CD4-positive, alpha-beta memory T cell (primary cell): ENCODE results near the gene MAPK8IP1. TPM values are rescaled to one million over a fixed set of nuclear protein-coding genes. Genes with fewer than 3 reads are reported as not detected.

ENCODE experiments used
- CTCF ChIA-PET: fragments of 350-600 bp; sonication (Branson Sonifier 250); formaldehyde crosslinking; loops from one replicate; lab custom pipeline; 2021; ENCODE audit warnings: inconsistent platforms; ENCODE audit not compliant: partially characterized antibody; lab: Charles Lee
- POLR2A ChIA-PET: fragments of 350-600 bp; sonication (Branson Sonifier 250); formaldehyde crosslinking; loops from one replicate; lab custom pipeline; 2021; ENCODE audit not compliant: partially characterized antibody; lab: Charles Lee
- DNase-seq, 5 donors: peaks; one replicate each; pipeline versions ENCODE4 v3.0.0 to v3.0.0-alpha.2; 2020 to 2022; ENCODE audit warnings: mixed read lengths in 1 of 5
- H3K27ac ChIP-seq: one replicate; pipeline ENCODE4 v1.7.0; 2013; ENCODE audit warnings: low read depth, low read length
- H3K27me3 ChIP-seq: 2 replicates; pipeline ENCODE4 v1.7.0; 2013; ENCODE audit warnings: mild to moderate bottlenecking, low read length, moderate library complexity; ENCODE audit not compliant: insufficient read depth
- H3K36me3 ChIP-seq: 2 replicates; pipeline ENCODE4 v1.7.0; 2013; ENCODE audit warnings: mild to moderate bottlenecking, low read length, moderate library complexity; ENCODE audit not compliant: insufficient read depth
- H3K4me1 ChIP-seq: 2 replicates; pipeline ENCODE4 v1.7.0; 2013; ENCODE audit warnings: mild to moderate bottlenecking, low read length, moderate library complexity; ENCODE audit not compliant: insufficient read depth
- H3K4me3 ChIP-seq, 2 donors: one replicate each; pipeline ENCODE4 v1.7.0; 2013; ENCODE audit warnings: low read length in 2 of 2, mild to moderate bottlenecking in 1 of 2
- H3K9me3 ChIP-seq, 2 donors: one replicate each; pipeline ENCODE4 v1.7.0; 2013; ENCODE audit warnings: low read length in 2 of 2, control low read depth in 1 of 2; ENCODE audit not compliant: control insufficient read depth in 1 of 2
- H3K27ac Mint-ChIP-seq, 7 donors: one replicate each; pipeline ENCODE4 v1.8.0; 2020 to 2021; ENCODE audit warnings: mixed read lengths in 7 of 7, mild to moderate bottlenecking in 6 of 7, inconsistent platforms in 3 of 7, moderate library complexity in 3 of 7
- H3K27me3 Mint-ChIP-seq, 2 donors: one replicate each; pipeline ENCODE4 v1.8.0; 2020 to 2021; ENCODE audit warnings: mixed read lengths in 2 of 2
- H3K36me3 Mint-ChIP-seq, 2 donors: one replicate each; pipeline ENCODE4 v1.8.0; 2020 to 2021; ENCODE audit warnings: mixed read lengths in 2 of 2, inconsistent platforms in 1 of 2, mild to moderate bottlenecking in 1 of 2
- H3K4me1 Mint-ChIP-seq, 4 donors: one replicate each; pipeline ENCODE4 v1.8.0; 2020 to 2021; ENCODE audit warnings: mixed read lengths in 4 of 4, mild to moderate bottlenecking in 1 of 4
- H3K4me3 Mint-ChIP-seq, 8 donors: one replicate each; pipeline ENCODE4 v1.8.0; 2020 to 2021; ENCODE audit warnings: mixed read lengths in 8 of 8, mild to moderate bottlenecking in 7 of 8, moderate library complexity in 6 of 8, inconsistent platforms in 3 of 8
- H3K9me3 Mint-ChIP-seq, 8 donors: one replicate each; pipeline ENCODE4 v1.8.0; 2020 to 2021; ENCODE audit warnings: mixed read lengths in 8 of 8, mild to moderate bottlenecking in 5 of 8, inconsistent platforms in 3 of 8, moderate library complexity in 1 of 8
- intact Hi-C: fragments of 100-400 bp; cut with micrococcal nuclease; formaldehyde crosslinking; loops from one replicate; pipeline ENCODE4 v1.15.1; 2023
- polyA plus RNA-seq, 2 donors: library from polyadenylated mRNA; unstranded; fragments of 300-500 nt; fragmentation: Illumina TruSeq; gene quantifications; one replicate each; pipeline ENCODE4 v1.2.3, GENCODE V29; 2021
- total RNA-seq, 2 experiments: library from RNA; stranded (reverse); gene quantifications; one replicate each; pipeline ENCODE4 v1.2.3, GENCODE V29; 2021

The MAPK8IP1 gene
- total and polyA plus RNA-seq, 4 experiments from 2014 or later, result 0.06 to 0.86 (median 0.40) TPM

- no peaks in the 10 kb centered on the region for H3K9me3 ChIP-seq
- no peak overlapping the region for H3K27ac ChIP-seq
- no peaks in the 10 kb centered on the region for H3K4me1 Mint-ChIP-seq
- H3K27ac Mint-ChIP-seq, result peak overlapping the region in 1 of 7 donors; percentile 57
- intact Hi-C loops, result loop anchor here (10.0 kb wide), 1 partner anchor 132 kb away; no protein-coding TSS in a partner anchor
- H3K9me3 Mint-ChIP-seq, result no peaks in the 10 kb centered on the region
- no peak overlapping the region for H3K4me3 ChIP-seq
- no peaks in the 10 kb centered on the region for H3K27me3 Mint-ChIP-seq
- H3K36me3 Mint-ChIP-seq, result peaks cover 62 to 85% of the 10 kb centered on the region in 2 donors
- peak in 3 of 5 donors; percentile 12 to 27 (median 13) for DNase-seq
- no peak overlapping the region for H3K4me3 Mint-ChIP-seq
- H3K27me3 ChIP-seq, result no peaks in the 10 kb centered on the region
- H3K4me1 ChIP-seq, result no peaks in the 10 kb centered on the region
- H3K36me3 ChIP-seq, result peaks cover 76% of the 10 kb centered on the region
- CTCF ChIA-PET, result interaction anchor here (0.7 to 3.8 kb wide), 5 partner anchors 10 to 134 kb away, joined by 3 to 30 read pairs (median 4); no protein-coding TSS in a partner anchor
- POLR2A ChIA-PET, result interaction anchor here (1.9 kb wide), 1 partner anchor 45 kb away, joined by 6 read pairs; the partner anchor contains the start of gene PEX16
These were observed 12.6 kb upstream of the MAPK8IP1 start for GRCh38 chr11:45872651-45873356.

GRCh38 chr11:45876401-45876800 lies 9.1 kb upstream of the MAPK8IP1 start:
- no peak for DNase-seq

GRCh38 chr11:45877221-45877620 lies 8.2 kb upstream of the MAPK8IP1 start:
- Histone ChIP-seq H3K4me3 (no peak overlapping the region), H3K27ac (no peak overlapping the region), H3K36me3 (peaks cover 60% of the 10 kb centered on the region), H3K9me3 (no peaks in the 10 kb centered on the region), H3K4me1 (no peaks in the 10 kb centered on the region), H3K27me3 (no peaks in the 10 kb centered on the region)
- H3K9me3 Mint-ChIP-seq, result no peaks in the 10 kb centered on the region
- peak overlapping the region in 1 of 7 donors; percentile 20 for H3K27ac Mint-ChIP-seq
- H3K4me3 Mint-ChIP-seq, result no peak overlapping the region
- CTCF ChIA-PET, result no interaction called here
- peaks cover 66 to 80% of the 10 kb centered on the region in 2 donors for H3K36me3 Mint-ChIP-seq
- intact Hi-C loops, result loop anchor here (10.0 kb wide), 1 partner anchor 128 kb away; no protein-coding TSS in a partner anchor
- no peaks in the 10 kb centered on the region for H3K27me3 Mint-ChIP-seq
- no peaks in the 10 kb centered on the region for H3K4me1 Mint-ChIP-seq
- POLR2A ChIA-PET, result no interaction called here
- no peak for DNase-seq

More at GRCh38 chr11:45876401-45876800, 9.1 kb upstream of the MAPK8IP1 start:
- no peak overlapping the region for H3K4me3 Mint-ChIP-seq
- peak overlapping the region in 1 of 7 donors; percentile 20 for H3K27ac Mint-ChIP-seq
- CTCF ChIA-PET, result interaction anchor here (0.9 to 1.6 kb wide), 3 partner anchors 32 to 130 kb away, joined by 3 to 7 read pairs (median 5); no protein-coding TSS in a partner anchor
- Histone ChIP-seq H3K4me1 (no peaks in the 10 kb centered on the region), H3K27me3 (no peaks in the 10 kb centered on the region), H3K27ac (no peak overlapping the region), H3K4me3 (no peak overlapping the region), H3K9me3 (no peaks in the 10 kb centered on the region), H3K36me3 (peaks cover 63% of the 10 kb centered on the region)
- H3K9me3 Mint-ChIP-seq, result no peaks in the 10 kb centered on the region
- H3K36me3 Mint-ChIP-seq, result peaks cover 63 to 83% of the 10 kb centered on the region in 2 donors
- POLR2A ChIA-PET, result no interaction called here
- H3K4me1 Mint-ChIP-seq, result no peaks in the 10 kb centered on the region
- H3K27me3 Mint-ChIP-seq, result no peaks in the 10 kb centered on the region
- intact Hi-C loops, result loop anchor here (10.0 kb wide), 1 partner anchor 128 kb away; no protein-coding TSS in a partner anchor

- H3K4me3 Mint-ChIP-seq, result no peak overlapping the region
- ChIA-PET CTCF (no interaction called here), POLR2A (no interaction called here)
- intact Hi-C loops, result loop anchor here (10.0 kb wide), 1 partner anchor 127 kb away; no protein-coding TSS in a partner anchor
- H3K4me1 Mint-ChIP-seq, result no peaks in the 10 kb centered on the region
- H3K4me3 ChIP-seq, result no peak overlapping the region
- H3K36me3 Mint-ChIP-seq, result peaks cover 69 to 79% of the 10 kb centered on the region in 2 donors
- H3K27me3 Mint-ChIP-seq, result no peaks in the 10 kb centered on the region
- peaks cover 56% of the 10 kb centered on the region for H3K36me3 ChIP-seq
- DNase-seq, result no peak
- H3K27me3 ChIP-seq, result no peaks in the 10 kb centered on the region
- no peaks in the 10 kb centered on the region for H3K9me3 Mint-ChIP-seq
- no peaks in the 10 kb centered on the region for H3K4me1 ChIP-seq
- H3K27ac ChIP-seq, result no peak overlapping the region
- no peak overlapping the region for H3K27ac Mint-ChIP-seq
- no peaks in the 10 kb centered on the region for H3K9me3 ChIP-seq
These were observed 7.6 kb upstream of the MAPK8IP1 start for GRCh38 chr11:45877845-45878244.

- no peaks in the 10 kb centered on the region for H3K27me3 Mint-ChIP-seq
- POLR2A ChIA-PET, result interaction anchor here (2.0 kb wide), 1 partner anchor 38 kb away, joined by 4 read pairs; the partner anchor contains the start of gene PEX16
- H3K4me3 ChIP-seq, result no peak overlapping the region
- H3K9me3 Mint-ChIP-seq, result peaks cover 0 to 2% (median 0%) of the 10 kb centered on the region in 8 donors
- peak overlapping the region in 3 of 7 donors; percentile 9 to 49 (median 44) for H3K27ac Mint-ChIP-seq
- CTCF ChIA-PET, result interaction anchor here (0.9 kb wide), 1 partner anchor 127 kb away, joined by 3 read pairs; no protein-coding TSS in a partner anchor
- H3K4me3 Mint-ChIP-seq, result no peak overlapping the region
- H3K36me3 ChIP-seq, result peaks cover 44% of the 10 kb centered on the region
- DNase-seq, result no peak
- peaks cover 3% of the 10 kb centered on the region for H3K4me1 ChIP-seq
- intact Hi-C loops, result loop anchor here (10.0 kb wide), 2 partner anchors 125 to 515 kb away; partner anchors contain the start of gene CHRM4
- H3K4me1 Mint-ChIP-seq, result peaks cover 4 to 12% (median 7%) of the 10 kb centered on the region in 4 donors
- no peak overlapping the region for H3K27ac ChIP-seq
- no peaks in the 10 kb centered on the region for H3K27me3 ChIP-seq
- H3K9me3 ChIP-seq, result no peaks in the 10 kb centered on the region
- peaks cover 57 to 62% of the 10 kb centered on the region in 2 donors for H3K36me3 Mint-ChIP-seq
These were observed 5.4 kb upstream of the MAPK8IP1 start for GRCh38 chr11:45879803-45880686.

GRCh38 chr11:45880772-45881570 lies 4.5 kb upstream of the MAPK8IP1 start:
- Histone ChIP-seq H3K9me3 (no peaks in the 10 kb centered on the region), H3K36me3 (peaks cover 35% of the 10 kb centered on the region), H3K4me3 (no peak overlapping the region), H3K4me1 (peaks cover 5% of the 10 kb centered on the region), H3K27me3 (no peaks in the 10 kb centered on the region), H3K27ac (no peak overlapping the region)
- Mint-ChIP-seq H3K27ac (peak overlapping the region in 2 of 7 donors; percentile 41 to 49), H3K4me3 (no peak overlapping the region), H3K36me3 (peaks cover 51 to 55% of the 10 kb centered on the region in 2 donors), H3K4me1 (peaks cover 7 to 16% (median 11%) of the 10 kb centered on the region in 4 donors), H3K9me3 (peaks cover 0 to 2% (median 0%) of the 10 kb centered on the region in 8 donors), H3K27me3 (no peaks in the 10 kb centered on the region)
- intact Hi-C loops, result loop anchor here (10.0 kb wide), 1 partner anchor 514 kb away; the partner anchor contains the start of gene CHRM4
- DNase-seq, result no peak
- POLR2A ChIA-PET, result interaction anchor here (2.0 kb wide), 1 partner anchor 37 kb away, joined by 4 read pairs; the partner anchor contains the start of gene PEX16
- CTCF ChIA-PET, result interaction anchor here (0.9 to 1.2 kb wide), 2 partner anchors 38 to 126 kb away, joined by 3 read pairs; no protein-coding TSS in a partner anchor
